Sigmoid colon (tissue), 4 donors: Measurements from ENCODE around the gene UBQLNL.

Source experiments
- EP300 ChIP-seq, 4 donors: sonication (generic); formaldehyde crosslinking; IDR thresholded peaks; one replicate each; pipeline ENCODE4 v1.6.1; 2017; ENCODE audit warnings: antibody characterized with exemption in 4 of 4
- POLR2A ChIP-seq, 2 donors: fragments of 450-650 bp; IDR thresholded peaks; one replicate each; pipeline ENCODE4 v1.6.1; 2016; ENCODE audit warnings: antibody characterized with exemption in 2 of 2, mild to moderate bottlenecking in 2 of 2, moderate library complexity in 2 of 2
- POLR2AphosphoS5 ChIP-seq, 4 donors: sonication (generic); formaldehyde crosslinking; IDR thresholded peaks; one replicate each; pipeline ENCODE4 v1.6.1; 2017; ENCODE audit warnings: antibody characterized with exemption in 4 of 4
- TF ChIP-seq, protein P1 (sequence below), 4 experiments: fragments of 450-650 bp in 3 of 4; fragments of 200-600 bp in 1 of 4; IDR thresholded peaks; one replicate each; pipeline ENCODE4 v1.5.1; 2016 to 2019; ENCODE audit warnings: antibody characterized with exemption in 4 of 4, mild to moderate bottlenecking in 3 of 4, moderate library complexity in 2 of 4

DNA sequence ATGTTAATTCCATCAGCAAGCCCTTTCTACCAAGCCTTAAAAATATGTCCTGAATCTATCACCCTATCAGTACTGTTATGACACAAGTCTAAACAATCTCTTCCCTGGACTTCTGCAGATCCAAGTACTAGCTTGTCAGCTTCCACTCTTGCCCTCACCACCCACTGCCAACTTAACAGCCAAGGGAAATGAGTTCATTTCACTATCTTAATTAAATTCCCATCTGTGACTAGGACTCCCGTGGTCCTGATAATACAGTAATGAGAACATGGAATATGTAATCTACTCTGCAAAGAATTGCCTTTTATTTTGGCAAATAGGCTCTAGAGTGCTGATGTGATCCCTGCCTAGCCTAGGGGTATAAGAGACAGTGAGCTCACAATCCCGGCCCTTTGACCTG is 16.8 kb downstream of the UBQLNL start:
- TF ChIP-seq POLR2AphosphoS5 (IDR thresholded peaks at IDR 0.05), result no peak
- TF ChIP-seq, protein P1, sequence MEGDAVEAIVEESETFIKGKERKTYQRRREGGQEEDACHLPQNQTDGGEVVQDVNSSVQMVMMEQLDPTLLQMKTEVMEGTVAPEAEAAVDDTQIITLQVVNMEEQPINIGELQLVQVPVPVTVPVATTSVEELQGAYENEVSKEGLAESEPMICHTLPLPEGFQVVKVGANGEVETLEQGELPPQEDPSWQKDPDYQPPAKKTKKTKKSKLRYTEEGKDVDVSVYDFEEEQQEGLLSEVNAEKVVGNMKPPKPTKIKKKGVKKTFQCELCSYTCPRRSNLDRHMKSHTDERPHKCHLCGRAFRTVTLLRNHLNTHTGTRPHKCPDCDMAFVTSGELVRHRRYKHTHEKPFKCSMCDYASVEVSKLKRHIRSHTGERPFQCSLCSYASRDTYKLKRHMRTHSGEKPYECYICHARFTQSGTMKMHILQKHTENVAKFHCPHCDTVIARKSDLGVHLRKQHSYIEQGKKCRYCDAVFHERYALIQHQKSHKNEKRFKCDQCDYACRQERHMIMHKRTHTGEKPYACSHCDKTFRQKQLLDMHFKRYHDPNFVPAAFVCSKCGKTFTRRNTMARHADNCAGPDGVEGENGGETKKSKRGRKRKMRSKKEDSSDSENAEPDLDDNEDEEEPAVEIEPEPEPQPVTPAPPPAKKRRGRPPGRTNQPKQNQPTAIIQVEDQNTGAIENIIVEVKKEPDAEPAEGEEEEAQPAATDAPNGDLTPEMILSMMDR (IDR thresholded peaks at IDR 0.05), result no peak
- no peak for TF ChIP-seq EP300 (IDR thresholded peaks at IDR 0.05)
- TF ChIP-seq POLR2A (IDR thresholded peaks at IDR 0.05), result no peak
